KMS-11 (cell line): ENCODE results near the gene TUBG1.
A peak's percentile ranks its signal among the peaks of the same experiment; 100 is the strongest.

Experiments used
- H2AFZ ChIP-seq: fragments of 200-600 bp; sonication (generic); 2 replicates; pipeline ENCODE4 v1.6.1; 2016; ENCODE audit warnings: antibody characterized with exemption, mixed run types, low read depth
- H3K27ac ChIP-seq: fragments of 200-600 bp; sonication (generic); 2 replicates; pipeline ENCODE4 v1.6.1; 2016; ENCODE audit warnings: mild to moderate bottlenecking, mixed run types
- H3K27me3 ChIP-seq: fragments of 200-600 bp; sonication (generic); 2 replicates; pipeline ENCODE4 v1.6.1; 2017; ENCODE audit warnings: mild to moderate bottlenecking, low read depth, mixed run types, moderate library complexity; ENCODE audit not compliant: insufficient read depth
- H3K36me3 ChIP-seq: fragments of 200-600 bp; sonication (generic); 2 replicates; pipeline ENCODE4 v1.6.1; 2017; ENCODE audit warnings: mild to moderate bottlenecking, mixed run types; ENCODE audit not compliant: insufficient read depth
- H3K4me1 ChIP-seq: fragments of 200-600 bp; sonication (generic); 2 replicates; pipeline ENCODE4 v1.6.1; 2016; ENCODE audit warnings: mild to moderate bottlenecking, low read depth, mixed run types; ENCODE audit not compliant: poor library complexity, severe bottlenecking
- H3K4me2 ChIP-seq: fragments of 200-600 bp; sonication (generic); 2 replicates; pipeline ENCODE4 v1.7.0; 2016; ENCODE audit warnings: mild to moderate bottlenecking, mixed run types
- H3K4me3 ChIP-seq: fragments of 200-600 bp; sonication (generic); IDR thresholded peaks from 2 replicates; pipeline ENCODE4 v1.6.1; 2017; ENCODE audit warnings: low read depth, low read length, mixed read lengths; ENCODE audit not compliant: insufficient read depth
- H3K79me2 ChIP-seq: fragments of 200-600 bp; sonication (generic); 2 replicates; pipeline ENCODE4 v1.6.1; 2016; ENCODE audit warnings: low read depth, mixed run types; ENCODE audit not compliant: insufficient read depth
- H3K9ac ChIP-seq: fragments of 200-600 bp; sonication (generic); 2 replicates; pipeline ENCODE4 v1.6.1; 2016; ENCODE audit warnings: mild to moderate bottlenecking, mixed run types
- H4K20me1 ChIP-seq: fragments of 200-600 bp; sonication (generic); 2 replicates; pipeline ENCODE4 v1.6.1; 2016; ENCODE audit warnings: mild to moderate bottlenecking, mixed run types; ENCODE audit not compliant: insufficient read depth
- TF ChIP-seq, protein P1 (sequence below): fragments of 200-600 bp; sonication (generic); conservative IDR thresholded peaks from 2 replicates; pipeline ENCODE4 v1.6.1; 2017; ENCODE audit warnings: low read depth, mild to moderate bottlenecking, antibody characterized with exemption, low read length, moderate library complexity, mixed read lengths

The TUBG1 gene

DNA sequence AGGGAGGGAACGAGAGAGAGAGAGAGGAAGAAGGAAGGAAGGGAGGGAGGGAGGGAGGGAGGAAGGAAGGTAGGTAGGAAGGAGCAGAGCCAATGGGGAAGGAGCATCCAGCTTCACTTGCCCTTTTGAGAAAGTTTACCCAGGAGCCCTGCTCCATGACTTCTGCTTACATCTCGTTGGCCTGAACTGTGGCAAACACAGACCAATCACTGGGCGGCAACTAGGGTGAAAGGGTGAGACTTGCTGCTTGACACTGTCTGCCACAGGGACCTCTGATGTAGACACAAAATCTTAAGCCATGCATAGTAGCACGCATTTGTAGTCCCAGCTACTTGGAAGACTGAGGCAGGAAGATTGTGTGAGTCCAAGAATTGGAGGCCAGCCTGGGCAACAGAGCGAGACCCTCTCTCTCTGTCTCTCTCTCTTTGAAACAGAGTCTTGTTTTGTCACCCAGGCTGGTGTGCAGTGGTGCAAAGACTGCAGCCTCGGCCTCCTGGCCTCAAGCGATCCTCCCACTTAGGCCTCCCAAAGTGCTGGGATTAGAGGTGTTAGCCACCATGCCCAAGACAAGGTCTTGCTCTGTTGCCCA lies 30.1 kb downstream of the TUBG1 start:
- H3K4me3 ChIP-seq, result no peak overlapping the region
- no peaks in the 10 kb centered on the region for H3K4me1 ChIP-seq
- no peaks in the 10 kb centered on the region for H3K36me3 ChIP-seq
- TF ChIP-seq, protein P1, sequence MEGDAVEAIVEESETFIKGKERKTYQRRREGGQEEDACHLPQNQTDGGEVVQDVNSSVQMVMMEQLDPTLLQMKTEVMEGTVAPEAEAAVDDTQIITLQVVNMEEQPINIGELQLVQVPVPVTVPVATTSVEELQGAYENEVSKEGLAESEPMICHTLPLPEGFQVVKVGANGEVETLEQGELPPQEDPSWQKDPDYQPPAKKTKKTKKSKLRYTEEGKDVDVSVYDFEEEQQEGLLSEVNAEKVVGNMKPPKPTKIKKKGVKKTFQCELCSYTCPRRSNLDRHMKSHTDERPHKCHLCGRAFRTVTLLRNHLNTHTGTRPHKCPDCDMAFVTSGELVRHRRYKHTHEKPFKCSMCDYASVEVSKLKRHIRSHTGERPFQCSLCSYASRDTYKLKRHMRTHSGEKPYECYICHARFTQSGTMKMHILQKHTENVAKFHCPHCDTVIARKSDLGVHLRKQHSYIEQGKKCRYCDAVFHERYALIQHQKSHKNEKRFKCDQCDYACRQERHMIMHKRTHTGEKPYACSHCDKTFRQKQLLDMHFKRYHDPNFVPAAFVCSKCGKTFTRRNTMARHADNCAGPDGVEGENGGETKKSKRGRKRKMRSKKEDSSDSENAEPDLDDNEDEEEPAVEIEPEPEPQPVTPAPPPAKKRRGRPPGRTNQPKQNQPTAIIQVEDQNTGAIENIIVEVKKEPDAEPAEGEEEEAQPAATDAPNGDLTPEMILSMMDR, result no peak
- H3K79me2 ChIP-seq, result no peaks in the 10 kb centered on the region
- no peaks in the 10 kb centered on the region for H4K20me1 ChIP-seq
- no peaks in the 10 kb centered on the region for H3K27me3 ChIP-seq
- H3K4me2 ChIP-seq, result no peak overlapping the region
- no peak overlapping the region for H3K27ac ChIP-seq
- no peak overlapping the region for H2AFZ ChIP-seq
- H3K9ac ChIP-seq, result no peak overlapping the region

DNA sequence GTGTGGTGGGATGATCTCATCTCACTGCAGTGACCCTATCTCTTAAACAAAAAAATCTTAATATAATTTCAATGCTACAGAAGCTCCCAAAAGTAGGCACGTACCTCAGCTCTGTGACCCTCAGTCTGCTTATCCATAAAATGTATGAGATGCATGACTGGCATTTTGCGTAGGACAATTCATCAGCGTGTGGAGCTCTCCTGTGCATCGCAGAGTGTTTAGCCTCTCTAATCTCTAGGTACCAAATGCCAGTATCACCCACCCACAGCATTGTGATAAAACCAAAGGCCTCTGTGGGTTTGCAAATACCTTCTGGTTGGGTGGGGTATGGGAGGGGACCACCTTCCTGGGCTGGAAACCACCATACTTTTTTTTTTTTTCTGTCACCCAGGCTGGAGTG lies 30.6 kb downstream of the TUBG1 start:
- TF ChIP-seq, protein P1, result no peak
- no peaks in the 10 kb centered on the region for H4K20me1 ChIP-seq
- H3K9ac ChIP-seq, result no peak overlapping the region
- H3K4me2 ChIP-seq, result no peak overlapping the region
- H3K36me3 ChIP-seq, result no peaks in the 10 kb centered on the region
- no peaks in the 10 kb centered on the region for H3K27me3 ChIP-seq
- no peaks in the 10 kb centered on the region for H3K4me1 ChIP-seq
- H3K27ac ChIP-seq, result no peak overlapping the region
- H2AFZ ChIP-seq, result no peak overlapping the region
- H3K4me3 ChIP-seq, result no peak overlapping the region
- no peaks in the 10 kb centered on the region for H3K79me2 ChIP-seq

DNA sequence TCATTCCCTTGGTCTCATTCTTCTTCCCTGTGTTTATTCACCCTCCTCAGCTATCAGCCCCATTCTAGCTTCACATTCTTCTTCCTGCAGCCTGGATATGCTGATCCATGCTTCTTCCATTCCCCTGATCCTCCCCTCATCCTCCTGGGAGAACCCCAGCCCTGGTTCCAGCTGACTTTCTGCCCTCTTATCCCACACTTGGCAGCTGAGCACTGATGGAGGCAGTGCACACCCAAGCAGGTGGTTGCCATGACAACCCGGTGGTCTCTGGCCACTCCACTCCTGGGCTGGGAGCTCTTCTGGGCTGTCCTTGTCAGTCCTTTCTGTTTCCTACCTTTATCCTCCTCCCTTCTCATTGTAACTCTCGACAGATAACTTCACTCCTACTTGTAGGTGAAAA lies 32.9 kb downstream of the TUBG1 start:
- Histone ChIP-seq H3K9ac (no peak overlapping the region), H2AFZ (no peak overlapping the region), H3K36me3 (no peaks in the 10 kb centered on the region), H3K27ac (no peak overlapping the region), H3K27me3 (no peaks in the 10 kb centered on the region), H4K20me1 (no peaks in the 10 kb centered on the region), H3K4me1 (peaks cover 12% of the 10 kb centered on the region), H3K79me2 (no peaks in the 10 kb centered on the region), H3K4me2 (no peak overlapping the region), H3K4me3 (no peak overlapping the region)
- TF ChIP-seq, protein P1, result no peak

DNA sequence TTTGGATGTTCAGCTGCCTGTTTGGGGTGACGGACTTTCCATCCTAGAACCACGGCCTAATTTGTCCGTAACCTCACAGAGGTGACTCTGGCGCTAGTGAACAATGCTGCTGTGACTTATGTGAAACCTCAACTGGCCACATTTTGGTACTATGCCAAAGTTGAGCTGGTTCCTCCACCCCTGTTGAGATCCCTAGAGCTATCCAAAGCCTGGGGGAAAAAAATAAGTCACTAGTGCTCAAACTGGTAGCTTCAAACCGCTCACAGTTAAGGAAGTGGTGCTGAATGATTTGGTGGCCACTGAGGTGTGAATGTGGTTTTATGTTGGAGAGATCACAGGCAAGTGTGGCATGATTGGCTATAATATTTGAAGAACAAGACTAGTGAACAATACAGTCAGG lies 38.3 kb downstream of the TUBG1 start:
- Histone ChIP-seq H3K27ac (peak overlapping the region; percentile 21; the same call in 1 of the 2 replicates), H3K4me1 (peaks cover 24% of the 10 kb centered on the region), H3K4me2 (peak overlapping the region; percentile 55), H3K9ac (no peak overlapping the region), H3K79me2 (no peaks in the 10 kb centered on the region), H3K27me3 (no peaks in the 10 kb centered on the region), H3K36me3 (no peaks in the 10 kb centered on the region), H2AFZ (0 out of 2 replicates have a peak overlapping the region, but pooled peaks have one; percentile 12), H3K4me3 (no peak overlapping the region), H4K20me1 (no peaks in the 10 kb centered on the region)
- TF ChIP-seq, protein P1, result no peak
